SU-DHL-6 (cell line): Measurements from ENCODE around the gene LFNG.

Experiments used
- CTCF ChIP-seq: fragments of 200-600 bp; sonication (generic); IDR thresholded peaks from one replicate; pipeline ENCODE4 v1.5.1; 2017; ENCODE audit warnings: antibody characterized with exemption, mild to moderate bottlenecking, low read length, moderate library complexity; ENCODE audit not compliant: insufficient read depth, poor library complexity, severe bottlenecking
- EZH2phosphoT487 ChIP-seq: fragments of 200-600 bp; sonication (generic), shearing (Covaris generic); conservative IDR thresholded peaks from 2 replicates; pipeline ENCODE4 v1.6.1; 2018; ENCODE audit warnings: mild to moderate bottlenecking, antibody characterized with exemption, low read length, moderate library complexity, mixed read lengths

- TF ChIP-seq EZH2phosphoT487: no peak
- no peak for TF ChIP-seq CTCF
These were observed 39.5 kb upstream of the LFNG start for GRCh38 chr7:2480070-2480408.
